ENCODE results near the gene SPAST. TPM values are rescaled to one million over a fixed set of nuclear protein-coding genes. Genes with fewer than 3 reads are reported as not detected.
"Not testable (repeated sequence)": the region's sequence is repeated elsewhere in the genome, so short reads cannot be mapped to it uniquely, and the experiment has no call there.

SPAST gene
- total RNA-seq, 6 experiments from 2014 or later = 11.6 to 13.6 (median 13.3) TPM

GRCh38 chr2:32200814-32201213 lies 137.5 kb downstream of the SPAST start:
- H3K27me3 Mint-ChIP-seq (ENCODE audit: insufficient read depth) = no peaks in the 10 kb centered on the region
- no peaks in the 10 kb centered on the region for H3K4me1 Mint-ChIP-seq (ENCODE audit: low read depth)
- no peak for DNase-seq
- H3K36me3 Mint-ChIP-seq (ENCODE audit: low read depth) = peaks cover 23% of the 10 kb centered on the region
- TF ChIP-seq CTCF (IDR thresholded peaks at IDR 0.05) = no peak
- H3K27ac Mint-ChIP-seq = no peak overlapping the region
- no peak overlapping the region for H3K4me3 Mint-ChIP-seq
- no peaks in the 10 kb centered on the region for H3K9me3 Mint-ChIP-seq

GRCh38 chr2:32203428-32203827 lies 140.1 kb downstream of the SPAST start:
- not testable (repeated sequence) for H3K9me3 Mint-ChIP-seq; H3K4me1 Mint-ChIP-seq (ENCODE audit: low read depth); H3K4me3 Mint-ChIP-seq; H3K27ac Mint-ChIP-seq; DNase-seq; H3K27me3 Mint-ChIP-seq (ENCODE audit: insufficient read depth)
- peaks cover 23% of the 10 kb centered on the region for H3K36me3 Mint-ChIP-seq (ENCODE audit: low read depth)

Other genes with a start within 250 kb of the SPAST start
- 10 to 100 TPM; 43.6 to 61.3 (median 55.1) TPM for gene MEMO1, start 52.5 kb upstream of the SPAST start, total RNA-seq (2021; fragmentation: NEBNext Ultra II Directional; extraction: Animal tissue kit (Norgen Biotek cat#: 25700))
- gene DPY30, start 23.8 kb upstream of the SPAST start, total RNA-seq (2021; fragmentation: NEBNext Ultra II Directional; extraction: Animal tissue kit (Norgen Biotek cat#: 25700)) = 10 to 100 TPM; 65.0 to 77.0 (median 66.6) TPM
- gene SLC30A6, start 102.3 kb downstream of the SPAST start, total RNA-seq (2021; fragmentation: NEBNext Ultra II Directional; extraction: Animal tissue kit (Norgen Biotek cat#: 25700)) = 10 to 100 TPM; 23.9 to 34.7 (median 30.1) TPM
- gene NLRC4, start 201.3 kb downstream of the SPAST start, total RNA-seq (2021; fragmentation: NEBNext Ultra II Directional; extraction: Animal tissue kit (Norgen Biotek cat#: 25700)) = not detected
- 10 to 100 TPM; 49.6 to 65.5 (median 55.2) TPM for gene YIPF4, start 214.3 kb downstream of the SPAST start, total RNA-seq (2021; fragmentation: NEBNext Ultra II Directional; extraction: Animal tissue kit (Norgen Biotek cat#: 25700))